Stimulated activated CD4-positive, alpha-beta T cell treated with anti-CD3 and anti-CD28 coated beads, Interleukin-1b, Interleukin-23, amount 100 ng/mL, for 1 hour (primary cell): Measurements from ENCODE around the gene OLA1.

Experiments used
- DNase-seq, 2 donors: peaks; one replicate each; pipeline ENCODE4 v3.0.0-alpha.2; 2020; ENCODE audit warnings: low read depth in 2 of 2

OLA1 gene

DNA sequence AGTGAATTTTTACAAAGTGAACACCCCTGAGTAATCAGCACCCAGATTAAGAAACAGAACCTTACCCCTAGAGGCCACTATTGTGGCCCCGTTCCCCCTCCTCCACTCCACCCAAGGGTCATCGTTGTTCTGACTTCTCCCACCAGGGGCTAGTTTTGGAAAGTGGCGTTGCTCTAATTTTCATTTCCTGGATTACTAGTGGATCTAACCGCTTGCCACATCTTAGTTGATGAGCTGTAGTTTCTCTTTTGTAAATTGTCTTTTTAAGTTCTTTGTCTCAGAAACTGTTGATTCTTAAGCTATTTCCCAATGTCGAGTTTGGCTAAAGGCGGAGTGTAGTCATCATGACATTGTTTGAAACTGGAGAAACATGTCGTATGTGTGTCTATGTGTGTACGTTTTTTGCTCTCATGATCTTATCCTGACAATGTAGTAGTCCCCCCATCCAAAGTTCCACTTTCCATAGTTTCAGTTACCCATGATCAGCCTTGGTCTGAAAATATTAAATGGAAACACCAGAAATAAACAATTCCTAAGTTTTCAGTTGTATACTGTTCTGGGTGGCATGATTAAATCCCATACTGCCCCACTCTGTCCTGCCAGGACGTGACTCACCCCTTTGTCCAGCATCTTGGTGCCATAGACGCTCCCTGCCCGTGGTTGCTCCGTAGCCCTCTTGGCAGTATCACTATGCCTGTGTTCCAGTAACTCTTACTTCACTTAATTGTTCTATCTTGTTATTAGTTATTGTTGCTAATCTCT is 212.2 kb downstream of the OLA1 start:
- no peak for DNase-seq

GRCh38 chr2:174035117-174035635 is 213.2 kb downstream of the OLA1 start:
- DNase-seq: no peak

GRCh38 chr2:174033163-174033550 is 215.2 kb downstream of the OLA1 start:
- DNase-seq: no peak

DNA sequence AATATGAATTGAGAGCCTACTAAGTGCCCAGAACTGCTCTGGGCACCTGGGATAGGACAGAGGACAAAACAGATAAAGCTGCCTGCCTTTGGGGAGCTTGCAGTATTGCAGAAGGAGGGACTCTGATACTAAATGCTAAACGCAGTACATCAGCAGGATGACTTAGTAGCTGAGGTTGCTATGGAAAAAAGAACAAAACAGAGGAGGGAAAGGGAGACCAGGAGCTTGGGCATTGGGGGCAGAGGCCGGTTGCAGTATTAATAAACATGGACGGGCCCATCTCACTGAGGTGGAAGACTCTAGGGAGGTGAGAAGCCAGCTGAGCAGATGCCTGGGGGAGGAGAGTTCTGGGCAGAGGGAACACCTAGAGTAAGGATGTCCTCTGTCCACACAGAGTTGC is 217.1 kb downstream of the OLA1 start:
- DNase-seq: no peak

- no peak for DNase-seq
Observed at GRCh38 chr2:174028935-174029334, 219.4 kb downstream of the OLA1 start.

DNA sequence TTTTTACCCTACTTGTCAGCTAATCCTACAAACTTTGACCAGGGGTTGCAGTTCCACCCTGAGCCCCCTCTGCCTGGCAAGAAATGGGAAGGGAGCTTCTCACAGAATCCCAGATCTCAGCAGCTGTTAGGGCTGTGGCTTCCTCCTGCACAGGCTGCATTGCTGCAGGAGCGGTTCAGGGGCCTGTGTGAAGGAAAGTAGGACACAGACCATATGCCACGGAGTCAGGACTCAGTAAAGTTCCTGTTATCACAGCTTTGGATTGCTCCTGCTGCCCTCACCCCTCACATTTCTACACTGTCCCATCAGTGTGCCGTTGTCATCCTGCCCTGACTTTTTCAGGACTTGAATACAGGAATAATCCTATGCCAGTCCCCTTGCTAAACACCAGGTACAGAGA is 220.4 kb downstream of the OLA1 start:
- no peak for DNase-seq

DNA sequence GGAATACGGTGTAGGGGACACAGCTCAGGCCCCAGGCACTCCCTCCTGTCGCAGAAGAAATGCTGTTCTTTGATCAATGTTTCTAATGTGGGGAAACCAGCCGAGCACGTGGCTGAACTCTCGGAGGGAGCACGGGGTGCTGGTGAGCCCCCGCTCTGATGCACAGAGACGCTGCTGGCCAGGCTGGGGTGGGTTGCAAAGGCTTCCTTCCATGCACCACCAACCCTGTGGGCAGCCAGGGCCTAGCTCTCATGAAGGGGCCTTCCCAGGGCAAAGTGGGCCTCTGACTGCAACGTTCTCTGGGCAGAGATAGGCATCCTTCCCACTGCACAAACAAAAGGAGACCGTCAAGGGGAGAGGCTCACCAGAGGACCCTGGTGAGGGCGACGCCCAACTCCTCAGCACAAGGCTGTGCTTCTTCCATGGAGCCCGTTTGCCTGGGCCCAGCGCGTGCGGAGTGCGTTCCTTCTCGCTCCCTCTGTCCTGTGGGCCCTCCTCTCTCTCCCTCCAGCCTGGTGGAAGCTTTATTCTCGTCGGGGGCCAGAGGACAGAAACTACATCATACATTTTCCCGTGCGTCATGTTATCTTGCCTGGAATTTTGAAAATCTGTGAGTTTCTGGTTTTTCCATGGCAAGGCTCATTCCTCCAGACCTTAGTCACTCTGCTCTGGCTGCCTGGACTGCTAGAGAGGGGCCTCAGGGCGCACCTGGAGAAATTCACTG is 222.0 kb downstream of the OLA1 start:
- DNase-seq: no peak

DNA sequence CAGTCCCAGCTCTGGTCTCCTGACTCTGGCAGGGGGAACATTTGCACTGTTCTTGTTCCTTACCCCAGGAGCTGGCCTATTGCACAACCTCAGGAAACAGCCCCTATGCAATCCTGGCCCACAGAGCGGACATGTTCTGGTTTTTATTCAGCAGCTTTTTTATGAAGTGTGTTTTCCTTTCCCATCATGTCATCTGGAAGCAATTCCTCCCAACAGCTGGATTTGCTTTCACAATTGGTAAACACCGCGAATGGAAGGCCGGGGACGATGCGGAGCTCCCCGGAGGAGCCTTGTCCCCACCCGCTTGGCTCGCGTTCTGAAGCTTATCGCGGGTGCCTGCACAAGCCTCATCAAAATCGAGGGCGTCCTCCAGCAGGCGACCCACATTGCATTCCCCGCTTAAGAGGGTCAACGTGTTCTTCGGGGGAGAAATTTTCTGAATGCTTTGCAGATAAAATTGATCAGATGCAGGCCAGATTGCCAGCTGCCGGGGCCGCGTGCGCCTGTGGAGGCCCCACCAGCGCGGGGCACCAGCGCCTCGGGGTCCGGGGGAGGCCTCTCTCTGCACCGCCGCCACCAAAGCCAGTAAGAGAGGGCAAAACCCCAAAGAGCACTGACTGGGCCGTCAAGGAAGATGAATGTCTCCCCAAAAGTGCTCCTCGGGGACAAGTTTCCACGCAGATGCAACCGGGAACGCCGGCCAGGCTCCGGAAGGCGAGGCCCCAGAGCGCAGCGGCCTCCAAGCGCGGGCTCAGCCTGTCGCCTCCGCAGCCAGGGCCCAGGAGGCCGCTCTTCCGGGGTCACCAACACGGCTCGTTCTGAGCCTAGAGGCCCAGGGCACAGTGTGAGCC is 222.8 kb downstream of the OLA1 start:
- DNase-seq: no peak

GRCh38 chr2:174024524-174025270 is 223.6 kb downstream of the OLA1 start:
- no peak for DNase-seq

- no peak for DNase-seq
Observed at GRCh38 chr2:174023591-174024523, 224.5 kb downstream of the OLA1 start.
